Ecto neural progenitor cell (in vitro differentiated cells): ENCODE measurements around the gene ST8SIA3.

Experiments
- DNase-seq: peaks from one replicate; pipeline ENCODE4 v3.0.0-alpha.2; 2018; ENCODE audit warnings: low spot score

The ST8SIA3 gene

DNA sequence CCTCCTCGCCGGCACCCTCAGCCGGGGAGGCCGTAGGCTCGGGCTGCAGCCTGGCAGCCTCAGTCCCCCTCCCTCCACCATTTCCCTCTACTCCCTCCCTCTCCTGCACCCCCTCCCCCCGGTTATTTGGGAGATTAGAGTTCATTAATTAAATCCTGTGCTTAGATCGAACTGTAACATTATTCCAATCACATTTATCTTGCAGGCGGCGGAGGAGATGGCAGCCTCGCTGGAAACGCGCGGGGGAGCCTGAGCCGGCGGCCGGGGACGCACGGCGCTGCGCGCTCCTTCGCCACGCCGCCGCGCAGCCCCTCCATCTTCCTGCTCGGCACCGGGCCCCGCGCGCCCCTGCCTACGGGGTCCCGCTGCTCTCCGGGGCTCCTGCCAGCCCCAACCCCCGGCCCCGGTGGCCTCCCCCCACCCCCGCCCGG, at the start of gene ST8SIA3:
Gene ST8SIA3 (plus strand): TSS at position 287 of the 431 bp plus-strand sequence. CDS start 290 bp downstream, outside the sequence.
- no peak for DNase-seq

GRCh38 chr18:57311472-57311871, 40.9 kb upstream of the ST8SIA3 start:
- no peak for DNase-seq

- DNase-seq = peak; percentile 26
Measured at GRCh38 chr18:57312346-57313144, 39.8 kb upstream of the ST8SIA3 start.

DNA sequence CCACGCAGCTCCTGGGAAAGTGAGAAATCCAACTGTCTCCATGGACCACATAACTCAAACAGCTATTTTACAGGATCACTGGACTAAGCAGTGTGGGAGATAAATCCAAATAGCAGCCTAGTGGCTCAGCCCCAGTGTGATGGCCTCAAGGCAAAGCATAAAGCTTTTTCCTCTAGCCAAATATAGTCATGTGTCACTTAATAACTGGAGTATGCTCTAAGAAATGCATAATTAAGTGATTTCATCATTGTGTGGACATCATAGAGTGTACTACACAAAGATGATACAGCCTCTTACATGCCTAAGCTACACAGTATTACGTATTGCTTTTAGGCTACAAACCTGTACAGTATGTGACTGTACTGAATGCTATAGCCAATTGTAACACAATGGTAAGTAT, 31.8 kb upstream of the ST8SIA3 start:
- DNase-seq = no peak

DNA sequence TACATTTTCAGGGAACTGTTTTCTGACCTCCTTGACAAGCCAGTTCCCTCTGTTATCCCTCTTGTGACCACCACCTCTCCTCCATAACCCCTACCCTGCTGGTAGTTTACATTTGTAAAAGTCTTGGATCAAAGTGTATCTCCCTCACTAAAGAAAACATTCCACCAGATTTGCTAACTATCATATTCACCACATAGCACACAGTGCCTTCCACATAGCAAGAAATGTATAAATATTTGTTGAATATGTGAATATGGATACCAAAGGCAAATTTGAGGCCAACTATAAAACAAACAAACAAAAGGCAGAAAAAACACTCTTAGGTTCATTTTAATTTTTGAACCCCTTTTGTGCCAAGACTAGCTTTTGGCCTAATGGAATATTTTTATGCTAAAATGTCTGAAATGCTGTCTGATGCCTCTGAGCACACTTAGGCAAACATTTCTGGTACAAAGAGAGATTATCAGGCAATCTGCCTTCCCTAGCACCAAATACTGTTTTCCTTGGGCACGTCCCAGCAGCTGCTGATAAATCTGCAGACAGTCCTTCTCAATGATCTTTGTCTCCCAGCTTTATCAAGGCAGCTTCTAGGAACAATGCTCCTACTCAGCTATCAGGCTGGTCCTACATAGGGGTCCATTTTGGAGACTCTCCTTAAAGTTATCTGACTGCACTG, 26.7 kb upstream of the ST8SIA3 start:
- DNase-seq = no peak

DNA sequence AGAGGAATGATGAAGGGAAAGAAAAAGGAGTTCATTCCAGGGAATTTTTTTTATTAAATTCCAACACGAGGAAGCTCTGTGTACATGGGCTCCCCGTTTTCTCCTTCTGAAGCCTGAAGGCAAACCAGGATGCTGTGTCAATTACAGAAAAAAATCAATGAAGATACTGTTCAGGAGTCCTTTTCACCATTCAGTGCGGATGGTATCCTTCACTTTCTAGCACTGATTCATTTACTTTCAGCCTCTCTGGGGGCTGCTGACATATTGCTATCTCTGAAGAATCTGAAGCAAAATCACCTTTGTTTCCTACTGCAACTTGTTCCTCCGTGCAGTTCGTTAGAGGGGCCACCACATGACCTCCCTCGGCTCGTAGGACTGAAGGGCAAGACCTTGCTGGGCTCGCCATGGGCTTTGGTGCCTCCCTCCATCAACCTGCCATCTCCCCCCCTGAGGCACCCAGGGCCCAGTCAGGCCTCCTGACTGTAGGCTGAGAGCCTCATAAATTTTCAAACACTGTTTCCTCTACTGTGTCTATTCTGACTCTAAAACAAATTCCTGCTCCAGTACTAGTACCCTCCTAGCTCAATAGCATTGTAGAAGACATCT, 25.5 kb upstream of the ST8SIA3 start:
- DNase-seq = peak; percentile 8

DNA sequence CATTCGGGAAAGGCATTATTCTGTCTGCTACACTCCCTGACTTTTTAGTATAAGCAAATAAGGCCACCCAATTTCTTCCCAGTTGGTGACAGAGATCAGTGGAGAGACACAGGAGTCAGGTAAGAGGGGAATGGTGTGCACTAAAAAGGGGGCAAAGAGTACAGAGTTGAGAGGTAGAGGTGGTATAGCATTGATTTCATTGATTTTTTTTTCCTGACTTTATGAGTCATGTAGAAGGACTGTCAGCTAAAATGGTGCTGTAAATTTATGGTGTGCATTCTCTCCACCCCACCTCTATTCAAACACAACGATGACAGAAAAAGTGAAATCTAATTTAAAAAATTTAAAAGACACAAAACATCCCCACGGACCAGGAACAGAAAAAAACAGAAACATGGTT, 23.7 kb upstream of the ST8SIA3 start:
- DNase-seq = no peak

DNA sequence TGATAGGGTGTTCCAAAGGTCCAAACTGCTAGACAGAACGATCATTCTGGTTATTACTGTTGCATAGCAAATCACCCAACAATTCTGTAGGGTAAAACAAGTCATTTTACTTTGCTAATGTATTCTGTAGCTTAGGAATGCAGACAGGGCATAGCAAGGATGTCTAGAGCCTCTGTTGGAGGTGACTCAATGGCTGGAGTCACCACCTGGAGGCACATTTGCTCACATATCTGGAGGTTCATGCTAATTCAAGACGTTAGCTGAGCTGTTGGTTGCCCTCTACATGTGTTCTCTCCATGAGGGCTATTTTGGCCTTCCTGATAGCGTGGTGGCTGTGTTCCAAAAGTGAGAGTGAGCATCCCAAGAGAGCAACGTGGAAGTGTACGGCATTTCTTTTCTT, 22.5 kb upstream of the ST8SIA3 start:
- peak; percentile 13 for DNase-seq

DNA sequence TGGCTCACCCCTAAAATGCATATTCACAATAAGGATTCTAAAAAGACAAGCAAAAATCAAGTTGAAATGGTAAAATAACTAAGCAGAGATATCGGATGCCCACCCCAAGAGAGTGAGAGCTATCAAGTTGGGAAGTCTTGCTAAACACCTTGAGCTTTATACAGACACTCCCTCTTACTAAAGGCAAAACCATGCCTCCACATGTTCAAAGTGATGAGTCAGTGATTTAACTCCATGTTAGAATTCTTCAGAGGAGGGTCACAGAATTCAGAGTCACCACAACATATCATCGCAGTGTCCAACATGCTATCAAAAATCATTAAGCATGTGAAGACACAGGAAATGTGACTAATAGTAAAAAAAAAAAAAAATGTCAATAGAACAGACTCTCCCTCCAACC, 20.6 kb upstream of the ST8SIA3 start:
- no peak for DNase-seq

DNA sequence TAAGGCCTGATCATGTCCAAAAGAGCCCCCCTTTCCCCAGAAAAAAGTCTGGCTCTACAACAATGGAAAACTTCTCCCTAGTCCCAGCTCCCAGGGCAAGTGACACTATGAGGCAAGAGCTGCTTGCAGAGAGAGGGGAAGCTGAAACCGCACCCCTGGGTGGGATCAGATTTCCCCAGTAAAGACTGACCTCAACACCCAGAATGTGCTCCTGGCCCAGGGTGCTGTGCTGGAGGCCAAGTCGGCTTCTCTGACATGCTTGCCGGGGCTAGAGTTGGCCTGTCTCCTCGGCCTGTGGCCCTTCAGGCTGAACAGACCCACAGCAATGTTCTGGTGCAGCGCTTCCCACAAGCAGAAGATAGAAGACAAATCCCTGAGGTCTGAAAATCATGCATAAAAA, 18.4 kb upstream of the ST8SIA3 start:
- DNase-seq = no peak

GRCh38 chr18:57334383-57334782, 18.0 kb upstream of the ST8SIA3 start:
- DNase-seq = no peak

DNA sequence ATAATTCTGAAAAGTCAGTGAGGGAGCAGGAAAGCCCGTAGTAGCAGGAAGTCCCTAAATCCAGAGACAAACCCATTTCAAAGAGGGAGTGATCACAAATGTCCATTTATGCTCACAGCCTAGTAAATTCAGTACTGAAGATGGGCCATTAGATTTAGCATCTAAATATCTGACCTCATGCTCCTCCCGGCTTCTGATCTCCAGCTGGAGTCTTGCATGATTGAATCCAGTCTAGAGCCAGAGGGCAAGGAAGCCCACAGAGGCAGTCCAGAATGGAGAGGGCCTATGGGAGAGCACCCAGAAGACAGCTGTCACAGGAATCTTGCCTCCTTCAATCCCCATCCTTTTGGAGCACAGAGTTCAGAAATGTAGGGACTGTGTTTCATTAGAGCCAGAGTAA, 16.0 kb upstream of the ST8SIA3 start:
- DNase-seq = no peak

DNA sequence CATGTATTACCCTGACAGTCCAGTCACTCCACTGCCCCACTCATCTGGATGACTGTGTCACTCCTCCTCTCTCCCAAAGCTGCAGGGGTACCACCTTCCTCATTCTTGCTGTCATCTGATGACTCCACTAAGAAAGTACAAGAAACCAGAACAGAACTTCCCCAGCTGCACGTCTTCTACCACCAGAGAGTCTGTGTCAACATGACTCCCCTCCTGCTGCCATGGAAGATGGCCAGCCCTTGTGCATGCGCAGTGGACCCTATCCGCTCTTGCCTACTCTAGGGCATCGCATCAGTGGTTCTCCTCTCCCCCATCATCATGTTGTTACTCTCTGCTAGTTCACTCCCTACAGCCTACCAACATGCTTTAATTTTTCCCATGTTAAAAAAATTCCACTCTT, 14.5 kb upstream of the ST8SIA3 start:
- DNase-seq = no peak

GRCh38 chr18:57343833-57344232, 8.5 kb upstream of the ST8SIA3 start:
- DNase-seq = no peak

DNA sequence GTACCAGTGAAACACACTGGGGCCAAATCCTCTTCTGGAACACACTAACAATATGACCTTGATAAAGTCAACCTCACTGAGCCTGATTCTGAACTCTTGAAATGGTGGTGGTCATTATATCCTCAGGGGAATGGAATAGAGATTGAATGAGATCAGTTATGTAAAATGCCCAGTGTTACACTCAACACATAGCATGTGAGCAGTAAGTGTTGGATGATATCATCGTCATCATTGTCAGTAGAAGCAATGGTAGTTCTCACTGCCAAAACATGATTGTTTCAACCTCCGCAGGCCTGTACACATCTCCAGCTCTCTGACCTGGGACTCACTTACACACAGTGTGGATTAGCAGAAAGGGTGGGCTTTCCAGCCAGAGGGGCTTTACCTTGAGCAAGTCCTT, 5.5 kb upstream of the ST8SIA3 start:
- no peak for DNase-seq

DNA sequence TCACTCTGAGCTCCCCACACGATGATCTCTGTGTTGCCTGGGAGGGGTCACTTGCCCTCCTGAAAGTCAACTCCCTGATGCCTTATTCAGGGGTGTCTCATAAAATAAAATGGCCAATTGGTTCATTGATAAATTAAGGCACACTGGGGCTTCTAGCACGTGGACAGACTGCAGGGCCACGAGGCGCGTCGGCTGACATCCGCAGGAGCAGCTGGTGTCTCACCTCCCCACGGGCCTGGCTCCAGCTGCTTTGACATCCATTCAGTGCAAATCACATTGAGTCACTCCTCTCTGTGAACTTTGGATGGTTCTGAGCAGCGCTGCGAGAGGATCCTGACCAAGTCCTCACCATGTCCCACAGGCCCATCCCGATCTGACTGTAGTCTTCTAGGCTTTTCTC, 4.6 kb upstream of the ST8SIA3 start:
- no peak for DNase-seq

DNA sequence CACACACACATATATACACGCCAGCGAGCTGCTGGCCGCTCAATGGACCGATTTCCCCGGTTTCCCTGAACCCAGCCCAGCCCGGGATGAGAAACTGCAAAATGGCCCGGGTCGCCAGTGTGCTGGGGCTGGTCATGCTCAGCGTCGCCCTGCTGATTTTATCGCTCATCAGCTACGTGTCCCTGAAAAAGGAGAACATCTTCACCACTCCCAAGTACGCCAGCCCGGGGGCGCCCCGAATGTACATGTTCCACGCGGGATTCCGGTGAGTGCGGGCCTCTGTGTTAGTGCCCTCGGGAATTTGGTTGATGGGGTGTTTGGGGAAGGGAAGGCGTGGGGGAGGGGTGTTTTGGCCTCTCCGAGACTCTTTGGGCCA, 392 bp downstream of the ST8SIA3 start:
- DNase-seq = peak; percentile 63

DNA sequence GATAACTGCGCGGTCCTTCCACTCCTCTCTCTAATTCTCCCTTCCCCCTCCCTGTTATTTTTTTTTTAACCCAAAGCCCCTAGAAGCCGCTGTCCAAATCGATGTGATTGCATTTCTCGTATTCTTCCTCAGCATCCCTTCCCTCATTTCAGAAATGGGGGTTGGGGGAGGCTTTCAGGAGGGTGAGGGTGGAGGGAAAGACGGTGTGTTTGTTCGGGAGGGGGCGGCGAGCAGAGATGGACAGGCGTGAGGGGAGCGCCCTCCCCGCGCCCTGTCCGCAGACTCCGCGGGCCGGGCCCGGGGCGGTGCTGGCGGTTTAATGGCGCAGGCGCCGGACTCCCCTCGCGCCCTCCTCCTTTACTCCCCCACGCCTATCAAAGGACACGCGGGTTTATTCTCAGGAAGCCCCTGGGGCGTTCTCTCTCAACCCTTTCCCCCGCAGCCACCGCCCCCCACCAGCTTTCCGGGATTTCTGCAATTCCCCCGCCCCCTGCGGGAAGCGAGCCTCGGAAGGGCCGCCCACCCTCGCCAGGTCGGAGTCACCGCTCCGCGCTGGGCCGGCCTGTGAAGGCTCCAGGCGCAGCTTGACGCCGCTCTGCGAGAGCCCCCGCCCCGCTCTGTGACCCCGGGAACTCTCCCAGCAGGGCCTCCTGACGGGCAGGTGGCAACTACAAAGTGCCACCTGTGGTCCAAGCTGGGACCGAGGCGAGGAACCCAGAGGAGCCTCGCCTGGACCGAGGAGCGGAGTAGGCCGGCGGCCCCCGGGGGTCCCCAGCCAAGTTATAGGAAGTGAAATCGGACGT, 981 bp downstream of the ST8SIA3 start:
- DNase-seq = peak; percentile 85

GRCh38 chr18:57353940-57354461, 1.6 kb downstream of the ST8SIA3 start:
- peak; percentile 92 for DNase-seq

GRCh38 chr18:57359433-57359832, 7.1 kb downstream of the ST8SIA3 start:
- DNase-seq = no peak

GRCh38 chr18:57362714-57363113, 10.4 kb downstream of the ST8SIA3 start:
- DNase-seq = no peak

- DNase-seq = no peak
Measured at GRCh38 chr18:57364460-57364859, 12.1 kb downstream of the ST8SIA3 start.
